Loucy (cell line): Measurements from ENCODE around the gene MRAP2.
"Not testable (repeated sequence)": the region's sequence is repeated elsewhere in the genome, so short reads cannot be mapped to it uniquely, and the experiment has no call there.

ENCODE experiments used
- H2AFZ ChIP-seq: fragments of 200-600 bp; sonication (generic); 2 replicates; pipeline ENCODE4 v1.6.0; 2016; ENCODE audit warnings: antibody characterized with exemption, mild to moderate bottlenecking, low read length, moderate library complexity
- H3F3A ChIP-seq: fragments of 200-600 bp; 2 replicates; pipeline ENCODE4 v1.6.0; 2016; ENCODE audit warnings: antibody characterized with exemption, low read depth, mild to moderate bottlenecking
- H3K27me3 ChIP-seq: fragments of 200-600 bp; sonication (generic); 2 replicates; pipeline ENCODE4 v1.6.1; 2014; ENCODE audit warnings: low read length, mild to moderate bottlenecking; ENCODE audit not compliant: insufficient read depth, poor library complexity, severe bottlenecking
- H3K36me3 ChIP-seq: fragments of 200-600 bp; sonication (generic); 2 replicates; pipeline ENCODE4 v1.6.1; 2016; ENCODE audit warnings: low read length; ENCODE audit not compliant: insufficient read depth
- H3K4me1 ChIP-seq: fragments of 200-600 bp; sonication (generic); 2 replicates; pipeline ENCODE4 v1.5.1; 2014; ENCODE audit warnings: low read length, mild to moderate bottlenecking; ENCODE audit not compliant: insufficient read depth, poor library complexity, severe bottlenecking
- H3K4me2 ChIP-seq: fragments of 200-600 bp; sonication (generic); 2 replicates; pipeline ENCODE4 v1.6.0; 2014; ENCODE audit warnings: antibody characterized with exemption, low read length, low read depth, mild to moderate bottlenecking; ENCODE audit not compliant: poor library complexity, severe bottlenecking
- H3K4me3 ChIP-seq: fragments of 200-600 bp; sonication (generic); 2 replicates; pipeline ENCODE4 v1.5.1; 2014; ENCODE audit warnings: low read length, mild to moderate bottlenecking, mixed read lengths; ENCODE audit not compliant: poor library complexity, severe bottlenecking
- H3K79me2 ChIP-seq: fragments of 200-600 bp; sonication (generic); 2 replicates; pipeline ENCODE4 v1.6.1; 2014; ENCODE audit warnings: low read length; ENCODE audit not compliant: insufficient read depth
- H3K9ac ChIP-seq: fragments of 200-600 bp; sonication (generic); 2 replicates; pipeline ENCODE4 v1.6.0; 2014; ENCODE audit warnings: mild to moderate bottlenecking, low read depth, low read length, moderate library complexity; ENCODE audit not compliant: poor library complexity, severe bottlenecking
- H3K9me2 ChIP-seq: fragments of 200-600 bp; sonication (generic); replicated peaks from 2 replicates; pipeline ENCODE4 v1.6.1; 2016; ENCODE audit warnings: low read depth, low read length, mixed read lengths
- H3K9me3 ChIP-seq: fragments of 200-600 bp; sonication (generic); 2 replicates; pipeline ENCODE4 v1.6.1; 2014; ENCODE audit warnings: mild to moderate bottlenecking, antibody characterized with exemption, low read length, low read depth; ENCODE audit not compliant: insufficient read depth
- H4K20me1 ChIP-seq: fragments of 200-600 bp; sonication (generic); 2 replicates; pipeline ENCODE4 v1.6.0; 2014; ENCODE audit warnings: antibody characterized with exemption, low read length, mild to moderate bottlenecking; ENCODE audit not compliant: insufficient read depth, poor library complexity, severe bottlenecking
- CTCF ChIP-seq: fragments of 200-600 bp; sonication (generic); conservative IDR thresholded peaks from 2 replicates; pipeline ENCODE4 v1.5.1; 2014; ENCODE audit warnings: mild to moderate bottlenecking, antibody characterized with exemption, low read length
- EZH2phosphoT487 ChIP-seq: fragments of 200-600 bp; IDR thresholded peaks from 2 replicates; pipeline ENCODE4 v1.6.1; 2018; ENCODE audit warnings: antibody characterized with exemption, mild to moderate bottlenecking, moderate library complexity, borderline replicate concordance

Gene MRAP2

GRCh38 chr6:84065693-84066290 lies 32.2 kb downstream of the MRAP2 start:
- no peaks in the 10 kb centered on the region for H3K9me3 ChIP-seq
- no peak overlapping the region for H3K4me3 ChIP-seq
- TF ChIP-seq CTCF, result no peak
- TF ChIP-seq EZH2phosphoT487, result no peak
- H3K27me3 ChIP-seq, result no peaks in the 10 kb centered on the region
- no peak overlapping the region for H2AFZ ChIP-seq
- no peak overlapping the region for H3K4me2 ChIP-seq
- H3F3A ChIP-seq, result no peaks in the 10 kb centered on the region
- no peaks in the 10 kb centered on the region for H3K36me3 ChIP-seq
- no peak overlapping the region for H3K9ac ChIP-seq
- H3K9me2 ChIP-seq, result no peaks in the 10 kb centered on the region
- H3K79me2 ChIP-seq, result no peaks in the 10 kb centered on the region
- no peaks in the 10 kb centered on the region for H3K4me1 ChIP-seq
- H4K20me1 ChIP-seq, result no peaks in the 10 kb centered on the region

- no peak overlapping the region for H3K9ac ChIP-seq
- no peaks in the 10 kb centered on the region for H3K4me1 ChIP-seq
- H3K4me3 ChIP-seq, result no peak overlapping the region
- no peak for TF ChIP-seq CTCF
- no peak for TF ChIP-seq EZH2phosphoT487
- no peak overlapping the region for H3K4me2 ChIP-seq
- no peaks in the 10 kb centered on the region for H4K20me1 ChIP-seq
- no peaks in the 10 kb centered on the region for H3F3A ChIP-seq
- H3K9me2 ChIP-seq, result no peaks in the 10 kb centered on the region
- H3K9me3 ChIP-seq, result no peaks in the 10 kb centered on the region
- H3K36me3 ChIP-seq, result no peaks in the 10 kb centered on the region
- no peaks in the 10 kb centered on the region for H3K79me2 ChIP-seq
- no peaks in the 10 kb centered on the region for H3K27me3 ChIP-seq
- H2AFZ ChIP-seq, result no peak overlapping the region
Observed at GRCh38 chr6:84066536-84066935, 33.0 kb downstream of the MRAP2 start.

GRCh38 chr6:84068873-84069272 lies 35.3 kb downstream of the MRAP2 start:
- H4K20me1 ChIP-seq, H3K9me2 ChIP-seq, H3F3A ChIP-seq, H3K36me3 ChIP-seq, H3K4me1 ChIP-seq, H3K27me3 ChIP-seq, H3K9me3 ChIP-seq, H3K79me2 ChIP-seq, H3K4me3 ChIP-seq, H2AFZ ChIP-seq, H3K9ac ChIP-seq, H3K4me2 ChIP-seq: not testable (repeated sequence)

- TF ChIP-seq CTCF (no peak), EZH2phosphoT487 (no peak)
- no peak overlapping the region for H3K9ac ChIP-seq
- H3K27me3 ChIP-seq, result no peaks in the 10 kb centered on the region
- H3K4me1 ChIP-seq, result no peaks in the 10 kb centered on the region
- H4K20me1 ChIP-seq, result no peaks in the 10 kb centered on the region
- H2AFZ ChIP-seq, result no peak overlapping the region
- H3K79me2 ChIP-seq, result no peaks in the 10 kb centered on the region
- H3K4me3 ChIP-seq, result no peak overlapping the region
- H3F3A ChIP-seq, result no peaks in the 10 kb centered on the region
- H3K4me2 ChIP-seq, result no peak overlapping the region
- H3K9me2 ChIP-seq, result no peaks in the 10 kb centered on the region
- H3K36me3 ChIP-seq, result no peaks in the 10 kb centered on the region
- H3K9me3 ChIP-seq, result no peaks in the 10 kb centered on the region
Observed at GRCh38 chr6:84072442-84072997, 38.9 kb downstream of the MRAP2 start.
